HG03060 (cell line): ENCODE measurements around the gene IRX4.

Experiments used
- ATAC-seq: cut with Tn5 transposase; IDR thresholded peaks from one replicate; pipeline ENCODE4 v1.9.1; 2021; ENCODE audit warnings: low read depth, moderate number of reproducible peaks; ENCODE audit not compliant: unreplicated experiment

IRX4 gene

DNA sequence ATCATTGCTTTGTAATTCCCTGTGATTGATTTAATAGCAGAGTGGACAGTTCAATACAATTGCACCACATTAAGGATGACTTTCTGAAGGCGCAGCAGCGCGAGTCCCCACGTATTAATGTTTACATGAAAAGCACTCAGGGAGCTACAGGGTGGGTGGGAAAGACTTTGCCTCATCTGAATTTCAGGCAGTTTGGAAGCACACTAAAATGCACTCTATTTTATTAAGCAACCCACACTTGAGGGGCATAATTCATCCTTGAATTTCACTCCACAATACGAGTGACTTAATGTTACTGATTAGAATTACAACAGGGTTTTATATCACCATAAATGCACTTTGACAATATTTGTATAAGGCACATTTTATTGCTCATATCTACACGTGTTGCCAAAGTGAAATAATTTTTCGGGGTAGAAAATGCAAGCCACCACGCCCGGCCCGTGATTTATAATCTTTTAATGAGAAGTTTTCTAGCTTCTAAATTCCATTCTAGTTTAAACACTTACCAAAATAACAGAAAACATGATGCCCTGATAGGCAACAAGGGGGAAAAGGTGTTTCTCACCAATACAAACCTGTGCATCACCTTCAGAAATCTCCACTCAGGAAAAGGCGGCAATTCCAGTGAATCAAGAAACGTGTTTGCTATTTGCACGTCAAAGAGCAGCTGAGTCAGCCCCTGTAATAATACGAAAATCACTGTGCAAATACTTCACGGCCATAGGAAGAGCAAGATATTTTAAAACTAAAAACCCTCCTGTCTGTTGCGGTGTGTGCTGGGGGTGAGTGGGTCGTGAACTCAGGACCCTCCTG lies 40.5 kb downstream of the IRX4 start:
- ATAC-seq, result no peak

DNA sequence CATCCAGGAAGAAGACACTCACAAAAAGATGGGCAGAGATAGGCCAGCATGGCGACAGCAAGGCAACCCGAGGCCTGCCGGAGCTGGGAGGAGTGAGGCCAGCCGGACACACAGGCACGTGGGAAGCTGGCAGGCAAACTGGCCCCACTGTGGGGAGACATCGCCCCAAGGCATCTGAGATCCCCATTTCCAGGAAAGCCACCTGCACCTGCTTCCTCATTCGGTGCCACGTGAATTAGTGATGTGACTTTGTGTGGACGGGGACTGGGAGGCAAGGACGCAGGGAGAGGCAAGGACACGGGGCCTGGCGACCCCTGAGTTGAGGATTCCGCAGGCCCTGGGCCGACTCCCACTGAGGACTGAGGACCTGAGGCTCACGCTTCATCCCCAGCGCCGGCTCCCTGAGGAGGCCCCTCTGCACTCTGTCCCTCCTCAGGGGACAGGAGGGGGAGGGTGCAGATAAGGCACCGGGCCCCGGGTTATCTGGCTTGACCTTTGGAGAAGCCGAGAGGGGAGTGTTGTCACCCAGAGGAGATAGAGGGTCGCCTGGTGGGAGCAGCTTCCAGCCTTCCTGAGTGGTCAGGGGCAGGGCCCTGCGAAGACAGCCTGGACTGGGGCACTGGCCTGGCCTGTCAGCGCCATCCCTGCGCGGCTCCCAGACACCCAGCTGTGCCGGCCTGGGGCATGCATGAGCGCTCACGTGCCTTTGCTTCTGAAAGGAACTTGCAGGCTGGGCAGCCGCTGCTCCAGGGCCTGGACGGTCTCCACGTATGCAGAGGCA lies 41.8 kb downstream of the IRX4 start:
- no peak for ATAC-seq

DNA sequence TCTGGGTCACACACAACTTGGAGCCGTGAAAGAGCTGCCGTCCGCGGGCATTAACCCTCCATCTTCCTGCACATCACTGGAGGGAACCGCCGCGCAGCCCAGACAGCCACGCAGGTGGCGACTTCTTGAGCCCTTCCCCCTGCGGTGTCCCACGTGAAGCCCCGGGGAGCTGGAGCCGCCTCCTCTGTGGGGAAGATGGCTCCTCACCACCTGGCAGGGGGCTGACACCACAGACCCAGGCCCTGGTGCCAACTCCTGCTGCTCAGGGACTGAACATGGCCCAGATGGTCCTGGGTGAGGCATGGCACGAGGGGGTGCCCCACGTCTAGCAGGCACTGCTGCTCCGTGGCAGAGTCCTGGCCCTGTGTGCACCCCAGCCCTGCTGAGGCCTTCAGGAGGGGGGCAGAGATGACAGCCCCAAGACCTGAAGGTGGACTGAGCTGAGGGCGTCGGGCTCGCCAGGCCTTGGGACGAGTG lies 42.6 kb downstream of the IRX4 start:
- ATAC-seq, result no peak

DNA sequence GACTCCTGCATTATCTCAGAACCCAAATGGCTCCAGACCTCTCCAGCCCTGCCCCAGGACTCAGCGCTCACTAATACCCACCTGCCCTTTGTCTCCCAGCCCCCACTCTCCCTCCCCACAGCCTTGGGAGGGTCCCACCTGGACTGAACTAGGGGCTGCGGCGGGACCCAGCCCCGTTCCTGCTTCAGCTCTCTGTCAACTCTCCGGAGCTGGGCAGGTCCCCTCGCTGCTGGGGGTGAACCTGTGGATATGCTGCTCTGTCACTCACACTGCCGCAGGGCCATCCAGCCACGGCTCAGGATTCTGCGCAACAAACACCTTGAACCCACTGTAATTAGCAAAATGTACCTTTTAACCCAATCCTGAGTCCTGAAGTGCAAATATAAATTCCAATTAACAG lies 44.7 kb downstream of the IRX4 start:
- ATAC-seq, result no peak

DNA sequence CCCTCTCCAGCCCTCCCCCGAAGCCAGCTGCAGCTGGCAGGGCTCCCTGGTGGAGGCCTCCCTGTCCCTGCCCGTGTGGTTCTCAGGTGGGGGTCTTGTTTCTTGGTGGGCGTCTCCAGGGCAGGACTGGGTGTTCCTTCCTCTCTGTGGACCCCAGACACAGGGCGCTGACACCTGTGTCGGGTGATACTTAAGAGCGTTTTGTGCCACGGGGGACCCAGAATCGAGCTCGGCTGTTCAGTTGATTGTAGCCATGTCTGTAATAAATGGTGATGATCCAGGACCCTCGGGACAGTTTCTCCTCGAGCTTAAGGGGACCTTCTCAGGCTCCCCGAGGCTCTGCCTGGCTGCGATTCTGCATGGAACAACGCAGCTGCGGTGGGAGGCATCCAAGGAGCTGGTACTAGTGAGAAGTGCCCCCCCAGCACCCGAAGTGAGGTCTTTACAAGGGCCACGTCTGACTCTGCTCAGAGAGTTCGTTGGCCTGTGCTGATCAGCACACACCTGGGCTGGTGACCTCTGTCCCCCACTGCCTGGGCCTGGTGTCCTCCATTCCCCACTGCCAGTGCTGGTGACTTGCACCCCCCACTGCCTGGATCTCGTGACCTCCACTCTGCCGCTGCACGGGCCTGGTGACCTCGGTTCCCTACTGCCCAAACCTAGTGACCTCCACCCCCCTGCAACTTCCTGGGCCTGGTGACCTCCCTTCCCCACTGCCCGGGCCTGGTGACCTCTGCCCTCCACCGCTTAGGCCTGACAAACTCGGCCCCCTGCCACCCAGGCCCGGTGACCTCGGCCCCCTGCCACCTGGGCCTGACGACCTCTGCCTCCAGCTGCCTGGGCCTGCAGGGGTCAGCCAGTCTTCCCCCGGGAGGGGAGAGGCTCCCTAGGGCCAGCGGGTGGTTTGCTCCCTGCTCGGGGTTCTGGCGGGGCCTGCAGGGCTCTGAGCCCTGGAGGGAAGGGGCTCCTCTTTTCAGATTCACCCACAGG lies 45.5 kb downstream of the IRX4 start:
- no peak for ATAC-seq

DNA sequence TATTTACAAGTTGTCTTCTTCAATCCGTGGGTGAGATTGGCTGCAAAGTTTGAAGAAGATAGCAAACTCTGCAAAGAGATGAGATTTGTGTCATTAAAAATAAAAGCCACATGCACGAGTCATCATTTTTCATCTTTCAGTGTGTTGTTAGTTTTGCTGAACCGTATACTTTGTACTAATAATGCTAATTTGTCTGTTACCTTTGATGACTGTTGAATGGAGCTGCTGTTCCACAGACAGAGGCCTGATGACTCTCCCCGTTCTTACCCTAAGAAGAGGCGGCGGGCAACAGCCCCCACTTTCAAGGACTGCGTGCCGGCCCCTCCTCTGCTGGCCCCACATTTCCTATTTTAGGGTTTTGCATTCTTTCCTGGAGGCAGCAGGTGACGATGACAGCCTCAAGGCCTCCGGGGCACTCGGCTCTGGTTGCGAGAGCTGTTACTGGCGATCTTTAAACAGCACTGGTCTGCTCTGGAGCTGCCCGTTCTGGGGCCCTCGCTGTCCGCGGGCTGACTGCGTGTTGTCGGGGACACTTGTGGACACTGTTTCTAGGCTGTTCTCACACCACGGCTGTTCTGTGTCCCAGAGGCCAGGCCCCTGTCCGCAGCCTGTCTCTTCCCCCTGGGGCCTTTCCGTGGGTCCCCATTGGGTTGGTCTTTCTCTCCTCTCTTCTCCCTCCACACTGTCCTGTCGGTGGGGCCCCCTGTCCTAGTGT lies 46.4 kb downstream of the IRX4 start:
- no peak for ATAC-seq

DNA sequence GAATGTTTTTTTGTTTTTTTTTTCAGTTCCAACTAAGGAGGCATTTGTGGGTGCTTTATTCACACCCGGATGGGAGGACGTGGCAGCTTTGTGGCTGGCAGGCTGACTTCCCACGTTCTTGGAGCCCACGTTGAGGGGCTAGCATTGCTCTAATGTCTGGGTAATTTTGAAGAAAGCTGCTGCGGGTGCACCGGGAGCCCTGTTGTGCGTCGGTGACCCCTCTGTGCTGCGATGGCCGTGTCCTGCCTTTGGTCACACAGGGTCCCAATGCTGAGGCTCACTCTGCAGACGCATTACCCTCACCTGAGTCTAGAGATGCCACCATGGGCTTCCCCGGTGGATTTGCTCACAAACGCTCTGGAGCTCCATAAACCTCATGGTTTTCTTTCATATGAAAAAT lies 47.3 kb downstream of the IRX4 start:
- ATAC-seq, result no peak

DNA sequence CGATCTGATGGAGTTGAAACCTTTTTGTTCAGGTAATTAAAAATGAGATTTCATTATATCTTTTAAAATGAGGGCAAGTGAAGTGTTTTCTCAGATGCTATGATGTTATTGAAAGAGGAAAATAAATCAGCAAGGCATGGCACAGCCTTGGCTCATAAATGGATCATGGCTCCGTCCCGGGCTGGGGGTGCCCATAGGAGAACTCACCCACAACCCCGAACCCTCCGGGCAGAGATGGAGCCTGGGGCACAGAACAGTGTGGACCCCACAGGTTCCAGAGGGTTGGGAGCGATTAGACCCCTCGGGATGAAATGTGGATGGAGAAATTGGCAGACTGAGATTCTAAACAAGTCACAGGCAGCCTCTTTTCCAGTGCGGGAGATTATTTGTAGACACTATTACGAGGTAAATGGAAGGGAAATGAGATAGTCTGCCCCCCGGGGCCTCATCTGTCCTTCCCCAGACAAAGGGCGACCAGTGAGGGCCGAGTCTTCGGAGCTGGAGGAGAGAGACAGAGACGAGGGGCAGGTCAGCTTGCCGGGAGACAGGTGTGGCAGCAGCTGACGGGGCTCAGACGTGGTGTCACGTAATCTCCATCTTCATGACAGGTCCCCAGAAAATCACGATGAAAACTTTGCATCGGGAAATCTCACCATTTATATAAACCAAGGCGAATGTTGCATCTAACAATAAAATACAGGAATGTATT lies 47.9 kb downstream of the IRX4 start:
- no peak for ATAC-seq

DNA sequence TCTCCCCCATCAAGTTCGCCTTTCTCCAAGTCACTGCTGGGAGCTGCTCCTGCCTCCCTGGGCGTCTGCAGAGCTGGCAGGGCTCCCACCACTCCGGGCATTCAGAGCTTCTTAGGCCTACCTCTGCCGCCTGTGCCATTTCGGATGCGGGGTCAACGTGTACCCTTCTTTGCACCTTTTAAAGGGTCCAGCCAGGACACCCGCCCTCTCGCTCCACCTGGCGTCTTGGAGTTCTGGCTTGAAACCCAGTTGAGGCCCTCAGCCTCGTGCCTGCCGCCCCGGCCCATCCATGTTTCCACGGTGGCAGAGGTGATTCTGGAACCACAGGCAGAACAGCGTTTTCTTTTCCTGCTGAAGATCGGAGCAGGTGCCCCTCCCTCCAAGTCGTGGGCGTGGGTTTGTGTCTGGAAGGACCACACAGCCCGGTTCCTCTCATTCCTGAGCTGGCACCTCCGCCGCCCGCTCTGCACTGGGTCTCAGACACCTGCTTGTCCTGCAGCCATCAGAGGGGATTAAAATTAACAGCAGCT lies 48.6 kb downstream of the IRX4 start:
- no peak for ATAC-seq

DNA sequence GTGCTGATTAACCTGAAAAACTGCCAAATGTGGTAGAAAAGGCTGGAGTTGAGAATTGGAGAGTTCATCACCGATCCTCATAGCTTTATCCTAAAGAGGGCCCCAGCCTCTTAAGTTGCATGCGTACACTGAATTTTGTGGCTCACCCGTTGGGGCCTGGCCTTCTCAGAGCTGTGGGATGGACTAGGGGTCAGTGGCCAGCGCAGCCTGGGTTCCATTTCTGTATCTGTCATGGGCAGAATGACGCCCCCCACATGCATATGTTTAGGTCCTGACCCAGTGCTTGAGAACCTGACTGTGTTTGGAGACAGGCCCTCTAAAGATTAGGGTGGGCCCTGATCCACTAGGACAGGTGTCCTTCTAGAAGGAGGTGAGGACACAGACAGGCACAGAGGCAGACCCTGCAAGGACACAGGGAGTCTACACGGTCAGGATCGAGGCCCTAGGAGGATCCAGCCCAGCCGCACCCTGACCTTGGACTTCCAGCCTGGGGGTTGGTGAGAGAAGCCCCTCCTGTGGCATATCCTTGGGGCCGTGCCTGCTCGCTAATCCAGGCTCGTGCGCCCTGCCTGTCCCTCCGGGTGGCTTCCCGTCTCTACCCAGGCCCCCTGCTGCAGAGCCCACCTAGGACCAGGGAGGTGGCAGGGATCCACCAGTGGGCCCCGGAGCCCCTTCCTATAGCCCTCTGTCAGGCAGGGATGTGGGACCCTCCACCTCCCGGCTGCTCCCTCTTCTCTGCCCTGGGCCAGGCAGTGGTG lies 49.3 kb downstream of the IRX4 start:
- no peak for ATAC-seq

DNA sequence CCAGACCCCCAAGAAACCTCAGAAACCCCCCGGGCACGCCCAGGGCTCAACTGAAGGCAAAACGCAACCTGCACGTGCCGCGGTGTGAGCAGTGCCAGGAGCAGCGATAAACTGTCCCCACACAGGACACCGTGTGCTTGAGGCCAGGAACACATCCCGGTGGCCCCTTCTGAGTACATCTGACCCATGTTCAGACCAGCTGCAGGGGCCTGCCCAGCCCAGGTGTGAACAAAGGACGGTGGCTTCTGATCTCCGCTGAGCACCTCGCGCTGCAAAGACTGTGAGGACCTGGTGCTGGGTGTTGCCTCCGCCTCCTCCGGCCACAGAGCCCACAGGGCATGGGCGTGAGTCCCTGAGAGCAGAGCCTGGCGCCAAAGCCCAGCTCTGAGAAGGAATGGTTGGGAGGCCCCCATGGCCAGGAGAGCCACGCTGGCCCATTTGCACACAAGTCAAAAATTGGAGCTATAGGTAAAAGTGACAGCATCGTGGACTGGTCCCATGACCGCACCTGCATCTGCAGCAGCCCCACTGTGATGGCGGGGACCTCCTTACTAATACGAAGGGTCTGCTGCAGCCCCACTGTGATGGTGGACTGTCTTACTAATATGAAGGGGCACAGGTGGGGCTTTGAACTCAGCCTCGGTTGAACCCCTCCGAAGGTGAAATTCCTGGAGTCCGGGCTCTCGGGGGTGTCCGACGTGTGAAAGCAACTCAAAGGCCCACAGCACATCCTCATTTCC lies 50.0 kb downstream of the IRX4 start:
- ATAC-seq, result no peak

DNA sequence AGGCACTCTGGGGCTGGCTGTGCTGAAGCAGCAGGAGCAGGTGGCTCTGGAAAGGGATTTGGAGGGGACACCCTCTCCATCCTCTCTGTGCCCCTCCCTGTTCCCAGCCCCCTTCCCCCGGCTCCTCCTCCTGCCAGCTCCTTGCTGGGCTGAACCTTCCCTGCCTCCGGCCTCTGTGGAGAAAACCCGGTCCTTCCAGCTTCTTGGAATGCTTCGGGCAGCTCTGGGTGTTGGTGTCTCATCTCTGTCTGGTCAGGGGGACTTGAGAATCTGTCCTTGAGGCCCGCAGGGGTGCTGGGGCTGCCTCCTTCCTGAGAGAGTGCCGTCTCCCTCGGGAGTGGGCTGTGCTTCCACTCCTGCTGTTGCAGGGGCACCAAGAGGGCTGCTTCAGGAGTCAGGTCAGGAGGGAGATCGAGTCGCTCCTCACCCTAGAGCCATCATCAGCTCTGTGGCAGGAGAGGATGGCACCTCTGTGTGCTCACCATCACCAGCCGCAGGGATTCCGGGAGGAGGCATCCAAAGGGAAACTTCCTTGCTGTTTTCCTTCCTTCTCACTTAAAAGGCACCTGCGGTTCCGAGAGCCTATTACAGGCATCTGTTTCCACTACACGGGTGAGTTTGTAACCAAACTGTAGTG lies 50.9 kb downstream of the IRX4 start:
- no peak for ATAC-seq

DNA sequence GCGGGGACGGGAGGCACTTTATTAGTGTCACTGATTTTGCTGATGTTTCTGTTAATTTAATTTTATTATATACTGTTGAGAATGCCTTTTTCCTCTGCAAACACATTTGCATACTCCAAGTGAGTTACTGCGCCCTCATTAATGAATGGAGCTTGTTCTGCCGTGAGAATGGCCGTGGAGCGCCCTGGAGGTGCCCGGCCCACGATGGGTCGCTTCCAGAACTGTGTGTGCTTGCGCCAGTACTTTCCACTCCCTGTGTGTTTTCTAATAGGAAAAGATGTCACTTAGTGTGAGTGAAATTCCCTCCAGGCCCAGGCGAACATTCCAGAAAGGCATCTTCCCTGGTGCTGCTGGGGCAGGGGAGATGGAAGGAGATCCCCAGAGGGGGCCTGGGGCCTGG lies 51.5 kb downstream of the IRX4 start:
- ATAC-seq, result no peak

DNA sequence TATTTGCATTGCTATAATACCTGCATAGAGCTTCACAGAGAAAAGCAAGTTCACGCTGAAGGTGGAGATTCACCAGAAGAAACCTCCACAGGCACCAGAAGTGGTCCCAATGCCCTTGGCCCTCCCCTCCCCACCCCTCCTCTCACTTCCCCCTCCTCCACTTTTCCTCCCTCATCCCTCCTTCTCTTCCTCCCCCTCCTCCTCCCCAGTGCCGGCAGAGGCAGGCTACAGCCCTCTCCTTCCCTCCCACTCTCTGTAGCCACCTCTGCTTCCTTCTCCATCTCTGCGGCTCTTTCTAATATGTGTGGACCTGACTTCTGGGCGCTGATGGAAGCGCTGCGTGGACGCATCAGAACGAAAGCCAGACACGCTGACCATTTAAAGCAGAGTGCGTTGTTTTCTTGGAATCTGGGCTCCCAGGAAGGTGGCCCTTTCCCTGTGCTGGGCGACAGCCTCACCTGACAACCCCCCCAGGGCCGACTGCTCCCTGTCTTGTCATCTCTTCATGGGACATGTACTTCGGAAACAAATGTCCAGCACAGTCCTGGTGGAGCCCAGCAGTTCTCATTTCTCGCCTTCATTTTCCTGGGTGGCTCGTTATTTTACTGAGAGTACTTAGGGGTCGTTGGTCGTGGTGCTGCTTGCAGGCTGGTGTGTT lies 52.0 kb downstream of the IRX4 start:
- ATAC-seq, result no peak

DNA sequence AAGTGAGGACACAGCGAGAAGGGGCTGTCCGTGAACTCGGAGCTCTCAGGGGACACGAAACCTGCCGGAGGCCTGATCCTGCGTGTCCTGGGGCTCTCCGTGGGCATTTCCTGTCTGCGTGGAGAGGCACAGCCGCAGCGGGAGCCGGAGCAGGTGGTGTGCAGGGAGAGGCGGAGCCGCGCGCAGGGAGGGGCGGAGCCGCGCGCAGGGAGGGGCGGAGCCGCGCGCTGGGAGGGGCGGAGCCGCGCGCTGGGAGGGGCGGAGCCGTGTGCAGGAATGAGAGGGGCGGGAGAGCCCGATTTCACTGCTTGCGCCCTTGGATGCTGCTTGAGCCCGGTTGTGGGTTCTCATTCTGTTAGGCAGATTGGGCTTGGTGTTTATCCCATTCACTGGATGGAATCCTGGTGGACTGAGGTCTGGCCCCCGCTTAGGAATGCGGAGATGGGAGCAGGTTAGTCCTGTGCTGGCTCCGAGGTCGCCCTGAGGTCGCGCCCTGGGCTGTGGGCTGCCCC lies 54.8 kb downstream of the IRX4 start:
- ATAC-seq, result no peak
